WERI-Rb-1 (cell line): ENCODE results near the gene VAT1.

Source experiments
- DNase-seq: peaks from one replicate; pipeline ENCODE4 v3.0.0-alpha.2; 2020
- H3K27ac ChIP-seq: fragments of 250-450 bp; sonication (Bioruptor Pico); 2 replicates; pipeline ENCODE4 v1.5.1; 2020; ENCODE audit warnings: mild to moderate bottlenecking, moderate library complexity
- H3K27me3 ChIP-seq: fragments of 250-450 bp; sonication (Bioruptor Pico); 2 replicates; pipeline ENCODE4 v1.5.1; 2021; ENCODE audit warnings: mild to moderate bottlenecking, low read depth, moderate library complexity; ENCODE audit not compliant: insufficient read depth, severe bottlenecking
- H3K36me3 ChIP-seq: fragments of 250-450 bp; sonication (Bioruptor Pico); 2 replicates; pipeline ENCODE4 v1.5.1; 2020; ENCODE audit warnings: mild to moderate bottlenecking, moderate library complexity
- H3K4me3 ChIP-seq: 2 replicates; pipeline ENCODE4 v1.5.1; 2011; ENCODE audit warnings: low read depth, mild to moderate bottlenecking, control low read depth, low read length
- H3K9me3 ChIP-seq: fragments of 250-450 bp; sonication (Bioruptor Pico); 2 replicates; pipeline ENCODE4 v1.5.1; 2021; ENCODE audit warnings: mild to moderate bottlenecking, moderate library complexity; ENCODE audit not compliant: severe bottlenecking
- TF ChIP-seq, protein P1 (sequence below): IDR thresholded peaks from 2 replicates; pipeline ENCODE4 v1.5.1; 2011; ENCODE audit warnings: low read depth, mild to moderate bottlenecking, control low read depth, inconsistent platforms, low read length

VAT1 gene

DNA sequence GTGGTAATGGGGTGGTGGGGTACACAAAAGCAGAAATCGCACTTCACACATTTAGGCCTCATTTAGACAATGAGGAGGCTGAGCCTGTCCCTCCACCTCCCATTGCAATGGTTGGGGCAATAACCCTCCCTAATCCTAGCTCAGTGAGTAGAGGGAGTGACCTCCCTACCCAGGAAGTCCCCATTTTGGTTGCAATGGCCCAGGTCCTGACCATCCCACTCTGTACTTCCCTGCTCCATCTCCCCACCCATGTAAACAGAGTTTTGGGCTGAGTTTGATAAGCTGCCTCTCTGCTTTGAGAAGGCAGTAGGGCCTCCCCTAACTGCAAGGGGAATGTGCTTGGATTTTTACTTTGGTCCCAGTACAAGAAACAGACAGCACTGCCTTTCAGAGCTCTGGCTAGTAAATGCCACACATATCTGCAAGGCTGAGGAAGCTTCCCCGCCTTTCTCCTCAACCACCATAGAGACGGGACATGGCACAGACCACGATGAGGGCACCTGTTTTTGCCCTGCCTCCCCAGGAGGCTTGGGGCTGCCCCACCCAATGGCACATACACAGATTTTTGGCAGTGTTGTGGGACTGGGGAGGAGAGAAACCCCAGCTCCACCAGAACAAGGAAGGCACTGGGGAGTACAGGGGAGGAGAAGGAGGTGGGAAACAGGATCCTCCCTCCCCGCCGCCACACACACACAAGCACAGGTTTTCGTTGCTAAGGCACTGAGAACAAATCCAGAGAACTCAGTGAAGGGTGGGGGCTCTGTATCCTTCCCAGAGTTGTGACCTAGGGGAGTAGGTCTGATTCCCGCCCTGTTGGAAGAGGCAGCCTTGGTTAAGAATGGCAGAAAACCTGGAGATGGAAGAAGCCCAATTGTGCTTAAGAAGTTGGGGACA, 7.3 kb downstream of the VAT1 start:
- Histone ChIP-seq H3K27ac (no peak overlapping the region), H3K36me3 (peaks cover 41% of the 10 kb centered on the region)
- TF ChIP-seq, protein P1, sequence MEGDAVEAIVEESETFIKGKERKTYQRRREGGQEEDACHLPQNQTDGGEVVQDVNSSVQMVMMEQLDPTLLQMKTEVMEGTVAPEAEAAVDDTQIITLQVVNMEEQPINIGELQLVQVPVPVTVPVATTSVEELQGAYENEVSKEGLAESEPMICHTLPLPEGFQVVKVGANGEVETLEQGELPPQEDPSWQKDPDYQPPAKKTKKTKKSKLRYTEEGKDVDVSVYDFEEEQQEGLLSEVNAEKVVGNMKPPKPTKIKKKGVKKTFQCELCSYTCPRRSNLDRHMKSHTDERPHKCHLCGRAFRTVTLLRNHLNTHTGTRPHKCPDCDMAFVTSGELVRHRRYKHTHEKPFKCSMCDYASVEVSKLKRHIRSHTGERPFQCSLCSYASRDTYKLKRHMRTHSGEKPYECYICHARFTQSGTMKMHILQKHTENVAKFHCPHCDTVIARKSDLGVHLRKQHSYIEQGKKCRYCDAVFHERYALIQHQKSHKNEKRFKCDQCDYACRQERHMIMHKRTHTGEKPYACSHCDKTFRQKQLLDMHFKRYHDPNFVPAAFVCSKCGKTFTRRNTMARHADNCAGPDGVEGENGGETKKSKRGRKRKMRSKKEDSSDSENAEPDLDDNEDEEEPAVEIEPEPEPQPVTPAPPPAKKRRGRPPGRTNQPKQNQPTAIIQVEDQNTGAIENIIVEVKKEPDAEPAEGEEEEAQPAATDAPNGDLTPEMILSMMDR: no peak

DNA sequence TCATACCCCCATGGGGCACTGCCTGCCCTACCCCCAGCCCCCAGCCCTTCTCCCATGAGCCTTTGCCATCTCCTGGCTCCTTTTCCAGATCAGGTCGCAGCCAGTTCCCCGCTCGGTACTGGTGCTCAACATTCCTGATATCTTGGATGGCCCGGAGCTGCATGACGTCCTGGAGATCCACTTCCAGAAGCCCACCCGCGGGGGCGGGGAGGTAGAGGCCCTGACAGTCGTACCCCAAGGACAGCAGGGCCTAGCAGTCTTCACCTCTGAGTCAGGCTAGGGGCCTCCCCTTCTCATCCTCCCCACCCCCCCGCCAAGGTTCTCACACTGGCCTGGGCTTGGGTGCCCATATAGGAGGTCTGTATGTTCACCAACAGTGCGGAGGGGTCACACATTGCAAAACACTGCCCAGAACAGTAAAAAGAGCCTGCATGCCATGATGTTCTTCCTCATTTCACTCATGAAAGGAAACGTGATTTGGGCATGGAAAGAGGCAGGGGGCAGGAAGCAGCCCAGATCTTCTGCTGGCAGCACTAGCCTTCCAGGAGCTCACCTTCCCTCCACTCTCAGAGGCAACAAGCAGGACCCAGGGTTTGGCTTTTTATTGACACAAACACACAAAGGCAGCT, 8.1 kb downstream of the VAT1 start:
- no peak for DNase-seq
- TF ChIP-seq, protein P1: no peak
- Histone ChIP-seq H3K27me3 (no peaks in the 10 kb centered on the region), H3K9me3 (no peaks in the 10 kb centered on the region), H3K4me3 (no peak overlapping the region), H3K36me3 (peaks cover 41% of the 10 kb centered on the region), H3K27ac (no peak overlapping the region)

More for the DNA sequence above, 7.3 kb downstream of the VAT1 start:
- DNase-seq: no peak
- Histone ChIP-seq H3K9me3 (no peaks in the 10 kb centered on the region), H3K27me3 (no peaks in the 10 kb centered on the region), H3K4me3 (no peak overlapping the region)

GRCh38 chr17:43013296-43013695, 8.9 kb downstream of the VAT1 start:
- no peak for DNase-seq
- Histone ChIP-seq H3K36me3 (peaks cover 39% of the 10 kb centered on the region), H3K4me3 (no peak overlapping the region), H3K27me3 (no peaks in the 10 kb centered on the region), H3K27ac (no peak overlapping the region), H3K9me3 (no peaks in the 10 kb centered on the region)
- TF ChIP-seq, protein P1: no peak

- no peak for DNase-seq
- peaks cover 31% of the 10 kb centered on the region for H3K36me3 ChIP-seq
- TF ChIP-seq, protein P1: no peak
- H3K4me3 ChIP-seq: no peak overlapping the region
- no peak overlapping the region for H3K27ac ChIP-seq
- H3K27me3 ChIP-seq: no peaks in the 10 kb centered on the region
- H3K9me3 ChIP-seq: no peaks in the 10 kb centered on the region
Observed at GRCh38 chr17:43011728-43012472, 10.3 kb downstream of the VAT1 start.

GRCh38 chr17:43010667-43011308, 11.4 kb downstream of the VAT1 start:
- DNase-seq: no peak
- Histone ChIP-seq H3K4me3 (no peak overlapping the region), H3K9me3 (no peaks in the 10 kb centered on the region), H3K27ac (no peak overlapping the region), H3K27me3 (no peaks in the 10 kb centered on the region), H3K36me3 (peaks cover 27% of the 10 kb centered on the region)
- TF ChIP-seq, protein P1: no peak
